ENCODE results near the gene OR52B6.
"Not testable (repeated sequence)": the region's sequence is repeated elsewhere in the genome, so short reads cannot be mapped to it uniquely, and the experiment has no call there.

Gene OR52B6, protein sequence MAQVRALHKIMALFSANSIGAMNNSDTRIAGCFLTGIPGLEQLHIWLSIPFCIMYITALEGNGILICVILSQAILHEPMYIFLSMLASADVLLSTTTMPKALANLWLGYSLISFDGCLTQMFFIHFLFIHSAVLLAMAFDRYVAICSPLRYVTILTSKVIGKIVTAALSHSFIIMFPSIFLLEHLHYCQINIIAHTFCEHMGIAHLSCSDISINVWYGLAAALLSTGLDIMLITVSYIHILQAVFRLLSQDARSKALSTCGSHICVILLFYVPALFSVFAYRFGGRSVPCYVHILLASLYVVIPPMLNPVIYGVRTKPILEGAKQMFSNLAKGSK

DNA sequence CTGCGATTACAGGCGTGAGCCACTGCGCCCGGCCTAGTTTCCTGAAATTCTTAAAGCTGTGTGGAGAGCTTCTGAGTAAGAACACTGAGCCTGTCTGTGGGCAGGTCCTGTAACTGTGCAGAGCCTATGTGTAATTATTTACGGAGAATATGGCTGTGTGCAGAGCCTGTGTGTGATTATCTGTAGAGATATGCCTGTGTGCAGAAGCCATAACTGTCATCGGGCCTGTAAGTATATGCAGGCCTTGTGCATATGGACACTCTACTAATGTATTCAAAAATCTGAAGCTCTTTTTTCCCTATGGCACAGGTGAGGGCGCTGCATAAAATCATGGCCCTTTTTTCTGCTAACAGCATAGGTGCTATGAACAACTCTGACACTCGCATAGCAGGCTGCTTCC is at the start of gene OR52B6:
Gene OR52B6, plus strand, starts transcription at position 301 of the 400 bp plus-strand sequence. Its CDS starts 0 bp downstream, at position 301.
- DNase-seq, result no peak

DNA sequence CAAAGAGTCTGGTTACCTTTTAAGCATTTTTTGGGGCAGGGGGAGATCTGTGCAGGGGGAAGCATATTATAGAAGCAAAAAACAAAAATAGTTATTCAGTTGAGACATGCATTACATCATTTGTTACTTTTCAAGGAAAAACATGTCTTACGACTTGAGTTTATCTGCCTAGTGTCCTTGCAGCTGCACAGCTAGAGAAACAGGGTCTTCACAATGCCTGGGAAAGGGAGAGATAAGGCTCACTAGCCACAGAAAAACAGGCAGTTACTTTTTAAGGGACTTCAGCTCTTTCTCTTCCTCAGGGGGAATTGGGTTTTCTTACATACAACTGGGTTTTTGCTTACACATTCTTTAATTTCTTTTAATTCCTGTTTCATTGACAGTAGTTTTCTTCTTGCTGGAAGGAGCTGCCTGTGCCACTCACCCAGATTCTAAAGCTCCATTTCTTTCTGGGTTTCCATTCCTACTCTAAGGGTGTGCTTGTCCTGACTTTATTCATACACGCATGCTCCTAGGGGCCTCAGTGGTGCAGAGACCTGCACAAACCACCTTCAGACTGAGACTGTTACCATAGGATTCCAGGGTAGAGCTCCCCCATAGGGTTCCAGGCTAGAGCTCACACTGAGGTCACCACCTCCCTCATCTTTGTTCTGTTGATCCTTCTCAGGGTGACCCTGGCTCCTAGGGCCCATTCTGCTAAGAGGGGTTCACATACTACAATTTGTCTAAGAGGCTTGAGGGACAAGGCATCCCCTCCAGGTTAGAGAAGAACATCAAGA is 49.4 kb upstream of the OR52B6 start:
- DNase-seq, result no peak

DNA sequence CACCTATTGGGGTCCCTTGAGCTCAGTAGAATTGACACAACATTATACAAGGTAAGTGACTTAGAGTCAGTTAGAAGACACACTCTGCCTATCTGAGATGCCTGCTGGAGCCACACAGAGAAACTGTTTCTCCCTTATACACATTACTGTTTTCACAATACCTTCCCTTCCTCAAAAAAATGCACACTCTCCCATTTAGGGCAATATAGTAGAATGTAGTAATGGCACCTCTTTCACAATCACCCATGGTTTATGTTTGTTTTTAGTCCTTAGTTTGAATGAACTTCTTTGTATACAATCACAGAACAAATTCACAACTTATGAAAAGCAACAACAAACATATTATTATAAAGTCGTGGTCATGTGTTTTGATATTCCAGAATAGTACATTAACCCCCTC is 46.6 kb upstream of the OR52B6 start:
- DNase-seq, result no peak

DNA sequence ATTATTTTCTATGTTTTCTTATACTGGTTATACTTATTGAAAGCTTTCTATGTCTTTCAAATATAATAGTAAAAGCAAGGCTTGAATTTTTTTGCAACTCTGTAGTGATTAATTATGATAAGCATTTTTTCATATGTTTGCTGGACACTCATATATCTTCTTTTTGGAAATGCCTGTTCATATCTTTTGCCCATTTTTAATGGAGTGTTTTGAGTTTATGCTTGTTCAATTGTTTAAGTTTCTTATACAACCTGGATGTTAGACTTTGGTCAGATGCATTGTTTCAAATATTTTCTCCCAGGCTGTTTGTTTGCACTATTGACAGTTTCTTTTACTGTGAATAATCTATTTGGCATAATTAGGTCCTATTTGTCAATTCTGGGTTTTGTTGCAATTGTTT is 44.2 kb upstream of the OR52B6 start:
- no peak for DNase-seq

DNA sequence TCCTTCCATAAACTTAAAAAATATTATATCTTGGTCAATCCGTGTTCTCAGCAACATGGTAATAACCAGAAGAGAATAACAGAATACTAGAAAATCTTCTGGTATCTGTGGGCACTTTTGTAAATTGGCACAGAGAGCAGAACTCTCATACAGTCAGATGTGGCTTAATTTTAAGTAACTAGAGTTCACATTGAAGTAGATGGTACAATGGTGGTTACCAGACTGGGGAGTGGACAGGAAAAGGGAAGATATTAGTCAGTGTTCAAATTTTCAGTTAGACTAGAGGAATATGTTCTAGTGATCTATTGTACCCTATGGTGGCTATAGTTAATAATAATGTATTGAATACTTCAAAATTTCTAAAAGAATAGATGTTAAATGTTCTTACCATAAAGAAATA is 39.2 kb upstream of the OR52B6 start:
- DNase-seq, result no peak

DNA sequence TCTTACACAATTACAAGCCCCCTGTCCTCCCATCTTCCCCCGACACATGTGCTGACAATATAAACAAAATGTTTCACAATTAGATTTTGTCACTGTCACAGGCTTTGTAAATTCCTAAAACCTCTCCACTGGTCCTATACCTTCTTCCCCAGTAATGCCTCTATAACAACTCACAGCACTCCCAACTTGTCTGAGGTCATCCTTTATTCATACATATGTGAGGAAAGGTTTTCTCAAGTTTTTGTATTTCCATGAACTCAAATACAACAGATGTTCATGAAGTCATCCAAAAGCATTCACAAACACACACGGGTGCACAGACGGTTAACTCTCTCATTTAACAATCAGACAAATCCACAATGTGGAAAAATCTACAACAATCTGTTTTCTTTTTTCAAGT is 34.2 kb upstream of the OR52B6 start:
- no peak for DNase-seq

DNA sequence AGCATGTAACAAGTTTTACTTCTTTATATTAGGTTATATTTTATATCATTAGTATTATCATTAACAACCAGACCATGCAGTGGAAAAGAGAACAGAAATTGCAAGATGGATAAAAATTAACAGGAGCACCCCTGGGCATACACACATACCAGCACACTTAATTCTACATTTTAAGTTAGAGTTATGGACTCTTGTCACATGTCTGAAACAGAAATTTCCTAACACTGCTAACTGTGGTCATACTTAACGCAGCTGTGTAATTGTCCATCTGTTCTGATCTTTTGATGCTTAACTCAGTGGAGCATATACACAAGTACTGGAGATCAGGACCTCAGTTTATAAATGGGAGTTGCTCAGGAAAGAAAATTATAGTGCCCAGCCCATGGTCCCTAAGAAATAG is 32.7 kb upstream of the OR52B6 start:
- DNase-seq, result no peak

DNA sequence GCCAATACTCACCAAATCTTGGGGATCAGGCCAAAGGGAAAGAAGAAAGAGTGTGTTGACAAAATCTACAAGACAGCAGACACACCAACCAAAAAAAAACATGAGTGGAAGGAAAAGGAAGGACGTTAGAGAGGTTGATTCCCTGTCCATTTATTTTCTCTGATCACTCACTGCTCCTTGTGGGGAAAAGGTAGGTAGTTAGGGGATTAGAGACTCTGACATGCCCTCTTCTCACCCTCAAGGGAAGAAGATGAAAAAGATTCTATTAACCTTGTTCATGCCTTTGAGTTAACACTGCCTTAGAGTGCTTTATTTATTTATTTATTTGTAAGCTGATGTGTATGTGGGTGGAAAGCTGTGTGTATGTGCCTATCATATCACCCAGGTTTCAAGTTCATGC is 32.2 kb upstream of the OR52B6 start, which contains the start of gene OR52H1:
Gene OR52H1, minus strand, starts transcription at position 101 of the 400 bp plus-strand sequence. CDS start 3,035 bp downstream, outside the sequence.
- no peak for DNase-seq

DNA sequence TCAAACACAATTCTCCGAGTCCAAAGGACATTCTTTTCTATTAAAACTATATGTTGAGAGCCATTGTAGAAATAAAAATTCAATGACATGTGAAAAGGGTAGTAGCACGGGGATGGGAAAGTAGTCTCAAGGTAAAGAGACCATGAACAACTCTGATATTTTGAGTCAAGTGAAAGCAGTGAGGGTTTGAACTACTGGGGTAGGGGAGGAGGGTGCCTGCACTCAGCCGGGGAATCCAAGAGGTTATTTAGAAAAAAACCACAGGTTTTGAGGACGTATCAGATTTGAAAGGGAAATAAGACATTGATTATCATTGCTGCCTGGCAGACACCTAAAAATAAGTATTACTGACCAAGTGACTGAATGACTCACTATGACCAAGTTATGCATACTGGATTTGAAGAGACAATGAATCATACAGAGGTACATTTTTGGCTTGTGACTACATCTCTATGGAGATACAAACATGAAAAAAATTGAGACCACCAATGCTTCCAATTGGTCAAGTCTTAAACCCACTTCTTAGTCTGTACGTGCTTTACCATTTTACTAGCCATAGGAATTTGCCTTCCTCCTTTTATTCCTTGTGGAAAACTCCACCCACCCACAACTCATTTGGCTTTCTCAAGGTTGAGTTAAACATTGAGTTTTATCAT is 30.1 kb upstream of the OR52B6 start:
- no peak for DNase-seq

DNA sequence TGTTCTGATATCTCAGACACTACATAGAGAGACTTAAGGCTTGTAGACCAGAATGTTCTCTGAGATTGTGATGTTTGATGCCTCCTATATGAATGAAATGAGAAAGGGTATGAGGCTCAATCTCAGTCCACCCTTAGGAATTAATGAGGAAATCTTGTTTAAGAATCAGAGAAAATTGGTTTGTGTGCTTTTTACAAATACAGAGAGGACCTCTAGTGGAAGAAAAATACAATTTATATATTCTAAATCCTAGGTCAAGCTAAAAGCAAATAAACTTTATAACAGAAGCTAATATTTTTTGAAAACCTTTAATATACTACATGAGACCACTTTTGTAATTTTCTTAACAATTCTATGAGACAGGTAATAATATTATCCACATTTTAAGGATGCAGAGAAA is 27.3 kb upstream of the OR52B6 start:
- DNase-seq, result no peak

DNA sequence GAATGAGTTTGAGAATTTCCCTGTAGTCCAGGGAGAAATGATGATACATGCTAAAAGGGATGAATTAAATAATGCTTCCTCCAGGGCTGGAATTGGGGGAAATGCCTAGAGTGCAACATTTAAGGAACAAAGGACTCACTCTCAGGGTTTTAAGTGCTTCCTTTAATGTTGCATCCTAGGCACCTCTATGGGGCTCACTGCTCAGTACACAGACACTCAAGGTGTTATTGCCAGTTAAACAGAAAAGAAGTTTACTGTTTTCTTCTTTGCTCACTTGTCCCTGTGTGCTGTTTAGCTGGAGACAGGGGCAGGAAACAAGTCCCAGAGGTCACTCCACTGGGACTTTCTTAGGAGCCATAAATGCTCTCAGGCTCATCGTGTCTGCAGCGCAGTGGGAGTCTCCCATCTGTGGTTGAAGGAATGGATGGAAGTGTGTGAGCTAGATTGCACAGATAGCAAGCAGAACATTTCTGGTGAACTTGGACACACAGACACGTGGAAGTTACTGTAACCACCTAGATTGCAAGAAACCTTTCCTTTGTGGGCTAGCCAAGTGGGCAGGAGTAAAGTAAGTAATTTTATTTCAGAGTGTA is 24.0 kb upstream of the OR52B6 start:
- DNase-seq, result no peak

DNA sequence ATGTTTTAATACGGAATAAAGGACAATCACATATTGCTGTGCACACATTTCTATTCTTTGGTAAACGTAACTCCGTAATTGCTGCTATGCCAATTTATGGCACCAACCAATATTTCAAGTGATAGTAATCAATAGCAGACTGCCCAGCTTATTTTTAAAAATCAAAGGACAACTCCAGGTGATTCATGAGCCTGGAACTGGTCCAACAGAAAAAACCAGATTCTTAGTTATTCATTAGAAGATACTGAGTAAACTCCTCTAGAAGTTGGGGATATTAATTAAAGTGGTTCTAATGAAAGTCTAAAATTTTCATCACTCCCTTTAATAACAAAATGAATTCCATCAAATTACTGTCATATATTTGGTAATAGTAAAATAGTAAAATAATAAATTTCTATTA is 22.9 kb upstream of the OR52B6 start:
- no peak for DNase-seq

DNA sequence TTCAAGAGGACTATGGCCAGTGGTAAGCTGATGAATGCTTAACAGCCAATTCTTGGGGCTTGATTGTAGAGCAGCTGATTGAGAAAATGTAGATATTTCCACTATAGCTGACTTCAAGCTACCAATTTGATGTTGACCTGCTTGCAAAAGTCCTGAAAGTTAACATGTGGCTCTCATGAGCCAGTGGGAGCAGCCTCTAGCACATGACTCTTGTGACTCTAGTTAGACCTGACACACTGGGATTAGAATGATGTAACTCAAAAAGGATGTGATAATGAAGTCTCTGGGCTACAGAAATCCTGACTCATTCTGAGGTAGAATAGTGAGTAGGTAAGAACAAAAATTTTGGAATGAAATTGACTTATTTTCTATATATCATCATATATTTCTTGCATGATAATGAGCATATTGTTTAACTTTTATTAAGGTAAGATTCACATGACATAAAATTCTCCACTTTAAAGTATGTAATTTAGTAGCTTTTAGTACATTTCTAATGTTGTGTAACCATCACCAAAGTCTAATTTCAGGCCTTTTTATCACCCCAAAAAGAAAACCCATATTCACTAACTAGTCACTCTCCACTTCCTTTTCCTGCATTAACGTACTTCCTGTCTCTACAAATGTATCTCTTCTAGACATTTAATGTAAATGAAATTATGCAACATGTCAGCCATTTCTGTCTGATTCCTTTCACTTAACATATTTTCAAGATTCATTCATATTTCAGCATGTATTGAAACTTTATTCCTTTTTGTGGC is 16.2 kb upstream of the OR52B6 start:
- no peak for DNase-seq

DNA sequence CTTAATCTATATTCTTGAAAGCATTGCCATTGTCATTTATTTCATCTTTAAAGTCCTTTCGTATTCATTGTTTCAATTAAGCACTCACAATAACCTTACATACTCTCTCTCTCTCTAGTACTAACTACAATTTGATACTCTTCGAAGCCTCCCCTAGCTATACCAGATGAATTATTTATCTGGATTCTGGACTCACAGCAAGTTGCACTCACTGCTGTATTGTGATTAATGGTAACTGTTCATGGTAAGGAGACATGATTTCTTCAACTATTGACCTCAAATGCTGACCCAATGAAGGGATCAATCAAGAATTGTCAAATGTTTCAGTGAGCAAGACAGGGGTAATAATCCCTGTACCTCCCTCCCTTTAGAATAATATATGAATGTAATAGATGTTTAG is 6.0 kb upstream of the OR52B6 start:
- DNase-seq, result no peak

DNA sequence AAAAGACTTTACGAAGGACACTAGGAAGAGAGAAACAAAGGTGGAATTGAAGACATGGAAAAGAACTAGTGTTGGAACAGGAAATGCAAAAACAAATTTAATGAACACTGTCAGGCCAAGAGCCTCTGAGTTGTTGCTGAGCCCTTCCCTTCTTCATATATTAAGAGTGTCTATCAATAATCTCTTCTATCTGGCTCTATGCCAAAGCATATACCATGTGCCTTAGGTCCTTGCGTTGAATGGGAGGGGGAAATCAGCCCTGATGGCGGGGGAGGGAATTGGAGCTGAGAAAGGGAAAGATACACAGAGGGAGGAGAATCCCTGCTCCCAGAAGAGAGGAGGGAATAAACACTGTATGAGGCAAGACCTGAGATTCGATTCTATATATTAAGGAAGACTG is 5.5 kb upstream of the OR52B6 start:
- no peak for DNase-seq

DNA sequence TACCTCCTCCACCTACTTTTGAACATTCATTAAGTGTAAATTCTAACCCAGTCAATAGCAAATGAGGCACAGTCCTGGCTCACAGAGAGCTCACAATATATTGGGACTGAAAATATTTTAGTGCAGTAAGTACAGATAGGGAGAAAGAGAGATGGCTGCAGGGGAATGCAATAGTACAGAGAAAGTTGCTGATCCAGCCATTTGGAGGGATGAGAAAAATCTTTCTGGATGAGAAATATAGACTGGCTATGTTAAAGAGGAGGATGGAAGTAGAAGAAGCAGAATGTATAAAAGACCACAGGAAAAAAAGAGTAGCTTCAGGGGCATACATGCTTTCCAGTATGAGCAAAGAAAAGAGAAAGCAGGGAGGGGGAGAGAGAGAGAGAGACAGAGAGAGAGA is 3.6 kb upstream of the OR52B6 start:
- DNase-seq, result no peak

DNA sequence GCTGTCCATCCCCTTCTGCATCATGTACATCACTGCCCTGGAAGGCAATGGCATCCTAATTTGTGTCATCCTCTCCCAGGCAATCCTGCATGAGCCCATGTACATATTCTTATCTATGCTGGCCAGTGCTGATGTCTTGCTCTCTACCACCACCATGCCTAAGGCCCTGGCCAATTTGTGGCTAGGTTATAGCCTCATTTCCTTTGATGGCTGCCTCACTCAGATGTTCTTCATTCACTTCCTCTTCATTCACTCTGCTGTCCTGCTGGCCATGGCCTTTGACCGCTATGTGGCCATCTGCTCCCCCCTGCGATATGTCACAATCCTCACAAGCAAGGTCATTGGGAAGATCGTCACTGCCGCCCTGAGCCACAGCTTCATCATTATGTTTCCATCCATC is 337 bp downstream of the OR52B6 start:
- DNase-seq, result no peak

DNA sequence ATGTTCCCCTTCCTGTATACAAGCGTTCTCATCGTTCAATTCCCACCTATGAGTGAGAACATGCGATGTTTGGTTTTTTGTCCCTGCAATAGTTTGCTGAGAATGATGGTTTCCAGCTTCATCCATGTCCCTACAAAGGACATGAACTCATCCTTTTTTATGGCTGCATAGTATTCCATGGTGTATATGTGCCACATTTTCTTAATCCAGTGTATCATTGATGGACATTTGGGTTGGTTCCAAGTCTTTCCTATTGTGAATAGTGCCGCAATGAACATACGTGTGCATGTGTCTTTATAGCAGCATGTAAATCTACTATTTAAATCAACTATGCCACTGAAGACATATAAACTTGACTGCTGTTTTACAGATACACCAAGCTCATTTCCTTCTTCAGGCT is 3.8 kb downstream of the OR52B6 start:
- DNase-seq, result not testable (repeated sequence)

DNA sequence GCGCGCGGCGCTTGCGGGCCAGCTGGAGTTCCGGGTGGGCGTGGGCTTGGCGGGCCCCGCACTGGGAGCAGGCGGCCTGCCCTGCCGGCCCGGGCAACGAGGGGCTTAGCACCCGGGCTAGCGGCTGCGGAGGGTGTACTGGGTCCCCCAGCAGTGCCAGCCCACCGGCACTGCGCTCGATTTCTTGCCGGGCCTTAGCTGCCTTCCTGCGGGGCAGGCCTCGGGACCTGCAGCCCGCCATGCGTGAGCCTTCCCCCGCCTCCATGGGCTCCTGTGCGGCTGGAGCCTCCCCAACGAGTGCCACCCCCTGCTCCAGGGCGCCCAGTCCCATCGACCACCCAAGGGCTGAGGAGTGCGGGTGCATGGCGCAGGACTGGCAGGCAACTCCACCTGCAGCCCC is 9.2 kb downstream of the OR52B6 start:
- DNase-seq, result not testable (repeated sequence)

DNA sequence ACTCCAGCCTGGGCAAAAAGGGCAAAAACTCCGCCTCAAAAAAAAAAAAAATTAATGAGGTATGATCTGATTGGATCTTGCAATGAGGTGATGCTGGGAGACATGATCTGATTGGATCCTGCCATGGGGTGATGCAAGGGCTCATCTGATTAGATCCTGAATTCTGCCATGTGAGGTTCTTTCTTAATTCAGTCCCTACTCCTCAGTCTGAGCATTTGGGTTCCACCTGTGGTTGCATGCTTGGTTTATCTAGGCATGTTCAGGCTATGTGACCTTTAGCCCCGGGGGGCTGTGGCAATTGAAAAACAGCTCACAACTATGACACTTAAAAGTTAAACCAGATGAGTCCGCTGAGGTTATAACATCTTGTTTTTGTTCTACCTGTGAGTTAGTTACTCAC is 10.9 kb downstream of the OR52B6 start:
- no peak for DNase-seq

DNA sequence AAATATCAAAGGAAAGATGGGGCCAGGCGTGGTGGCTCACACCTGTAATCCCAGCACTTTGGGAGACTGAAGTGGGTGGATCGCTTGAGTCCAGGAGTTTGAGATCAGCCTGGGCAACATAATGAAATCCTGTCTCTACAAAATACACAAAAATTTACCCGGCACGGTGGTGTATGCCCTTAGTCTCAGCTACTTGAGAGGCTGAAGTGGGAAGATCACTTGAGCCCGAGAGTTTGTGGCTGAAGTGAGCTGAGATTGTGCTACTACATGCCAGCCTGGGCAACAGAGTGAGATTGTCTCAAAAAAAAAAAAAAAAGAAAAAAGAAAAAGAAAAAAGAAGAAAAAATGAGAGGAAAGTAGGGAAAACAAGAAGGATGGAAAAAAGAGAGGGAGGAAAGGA is 11.9 kb downstream of the OR52B6 start:
- DNase-seq, result no peak

DNA sequence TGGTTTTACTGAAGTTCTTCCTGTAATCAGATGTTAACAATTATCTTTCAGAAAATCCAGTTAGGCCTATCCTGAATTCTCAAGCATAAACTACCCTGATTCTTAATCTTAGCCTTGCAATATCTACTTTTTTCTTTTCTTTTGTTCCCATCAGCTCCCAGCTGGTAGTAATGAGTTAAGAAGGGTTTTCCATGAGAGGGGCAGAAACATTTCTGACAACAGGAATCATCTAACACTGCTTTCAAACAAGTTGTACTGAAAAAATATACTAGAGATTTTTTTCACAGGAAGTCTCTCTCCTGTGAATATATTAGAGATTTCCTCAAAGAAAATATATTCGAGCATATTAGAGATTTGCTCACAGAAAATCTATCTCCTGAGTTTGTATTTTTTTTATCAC is 12.5 kb downstream of the OR52B6 start:
- no peak for DNase-seq
